Hematopoietic multipotent progenitor cell treated with erythropoietin and hydrocortisone succinate and interleukin-3 and kit ligand, for 4 days (in vitro differentiated cells): ENCODE data around the gene RSPO3.

Source experiments
- DNase-seq: peaks from one replicate; pipeline ENCODE4 v3.0.0-alpha.2; 2015

Gene RSPO3

DNA sequence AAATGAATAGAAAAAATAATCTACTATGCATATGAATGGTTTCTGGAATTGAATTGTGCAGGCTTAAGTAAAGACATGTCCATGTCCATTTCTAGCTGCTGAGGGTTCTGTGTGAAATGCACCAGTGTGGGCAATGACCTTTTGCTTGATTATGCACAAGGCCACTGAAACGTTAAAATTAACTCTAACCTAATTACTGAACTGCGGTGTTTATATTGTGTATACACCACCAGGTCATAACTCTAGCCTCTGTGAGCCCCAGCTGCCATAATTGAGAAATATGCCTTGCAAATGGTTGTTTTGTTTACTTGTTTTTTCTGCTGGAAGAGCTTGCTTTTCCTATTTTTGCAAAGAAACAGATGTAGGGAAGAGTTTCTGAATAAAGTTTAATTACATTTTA, 46.1 kb downstream of the RSPO3 start:
- no peak for DNase-seq

DNA sequence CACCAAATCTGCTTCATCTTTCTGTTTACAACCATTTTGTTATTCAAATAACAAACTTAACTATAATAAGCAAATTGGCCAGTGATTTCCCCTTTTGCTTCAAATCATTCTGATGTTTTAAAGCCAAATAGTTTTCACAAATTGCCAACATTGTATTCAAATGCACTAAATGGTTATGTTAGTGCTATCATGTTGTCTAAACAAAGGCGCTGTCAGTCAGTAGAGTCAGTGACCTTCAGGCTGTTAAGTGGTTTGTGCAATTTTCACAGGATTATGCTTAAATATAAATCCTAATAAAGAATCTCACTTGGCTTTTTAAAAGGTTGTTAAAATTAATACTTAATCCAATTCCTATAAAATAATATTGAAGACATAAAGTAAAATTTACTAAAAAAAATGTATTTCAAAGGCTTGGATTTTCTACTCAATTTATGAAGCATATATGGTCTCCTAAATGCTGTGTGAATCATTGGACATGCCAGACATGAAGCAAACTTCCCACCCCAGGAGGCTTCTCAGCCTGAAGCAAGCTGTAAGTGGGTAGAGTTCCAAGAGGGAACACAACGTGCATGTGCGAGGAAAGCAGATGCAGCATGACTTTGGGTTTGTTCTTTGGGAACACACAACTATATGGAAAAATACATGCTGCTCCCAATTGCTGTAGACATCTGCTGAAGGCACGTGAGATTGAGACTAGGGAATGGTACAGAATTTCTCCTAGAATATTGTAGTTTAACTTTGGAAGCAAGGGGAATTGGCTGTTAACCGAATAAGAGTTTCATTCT, 54.9 kb downstream of the RSPO3 start:
- DNase-seq: no peak

DNA sequence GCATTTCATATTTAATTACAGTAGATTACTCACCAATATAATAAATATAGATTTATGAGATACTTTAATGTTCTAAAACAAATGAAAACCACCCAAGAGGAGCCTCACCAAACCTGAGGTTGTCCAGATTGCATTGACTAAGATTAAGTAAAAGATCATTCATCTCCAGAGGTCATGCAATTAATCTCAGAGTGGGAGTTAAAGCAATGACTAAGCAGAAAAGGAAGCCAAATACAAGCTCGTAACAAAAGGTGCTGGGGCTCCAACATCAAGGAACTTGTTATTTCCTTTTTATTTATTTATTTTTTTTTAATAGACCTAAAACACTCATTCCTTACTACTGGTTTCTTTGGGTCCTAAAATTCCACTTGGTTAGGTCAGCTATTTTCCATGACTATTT, 57.7 kb downstream of the RSPO3 start:
- DNase-seq: no peak

GRCh38 chr6:127177030-127177922, 58.8 kb downstream of the RSPO3 start:
- DNase-seq: no peak

GRCh38 chr6:127177923-127178231, 59.4 kb downstream of the RSPO3 start:
- DNase-seq: no peak

DNA sequence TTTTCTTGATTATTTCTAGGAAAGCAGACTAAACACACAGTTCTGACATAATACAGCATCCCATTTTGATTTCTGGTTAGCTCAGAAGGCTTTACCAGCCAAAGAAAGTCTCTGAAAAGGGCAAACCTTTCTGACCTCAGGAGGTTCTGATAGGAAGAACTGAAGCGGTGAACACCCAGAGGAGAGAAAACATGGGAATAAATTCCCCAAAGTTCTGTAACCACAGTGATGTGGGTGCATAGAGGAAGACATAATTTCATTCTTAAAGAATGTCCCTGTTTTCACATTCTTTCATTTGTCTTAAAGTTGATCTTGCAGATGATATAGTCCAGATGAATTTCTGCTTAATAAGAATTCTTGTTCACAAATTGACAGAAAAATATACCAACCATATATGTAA, 60.3 kb downstream of the RSPO3 start:
- no peak for DNase-seq

- no peak for DNase-seq
Measured at GRCh38 chr6:127180426-127180825, 62.0 kb downstream of the RSPO3 start.

DNA sequence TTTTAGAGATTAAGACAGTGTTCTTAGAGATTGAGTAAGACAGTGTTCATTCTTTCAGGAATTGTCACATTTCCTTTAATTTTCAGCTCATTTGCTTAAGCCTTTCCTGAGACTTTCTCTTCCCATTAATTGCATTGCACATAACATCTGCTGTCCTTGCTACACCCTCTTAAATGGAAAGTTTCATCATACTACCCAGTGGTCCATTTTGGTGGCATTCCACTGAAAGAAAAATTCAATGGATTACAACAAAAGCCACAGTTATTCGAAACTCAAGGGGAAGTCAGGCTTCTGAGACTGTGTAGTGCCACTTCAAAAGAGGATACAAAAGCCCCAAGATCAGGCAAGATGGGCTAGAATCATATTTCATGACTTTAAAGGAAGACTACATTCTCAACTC, 64.0 kb downstream of the RSPO3 start:
- no peak for DNase-seq

DNA sequence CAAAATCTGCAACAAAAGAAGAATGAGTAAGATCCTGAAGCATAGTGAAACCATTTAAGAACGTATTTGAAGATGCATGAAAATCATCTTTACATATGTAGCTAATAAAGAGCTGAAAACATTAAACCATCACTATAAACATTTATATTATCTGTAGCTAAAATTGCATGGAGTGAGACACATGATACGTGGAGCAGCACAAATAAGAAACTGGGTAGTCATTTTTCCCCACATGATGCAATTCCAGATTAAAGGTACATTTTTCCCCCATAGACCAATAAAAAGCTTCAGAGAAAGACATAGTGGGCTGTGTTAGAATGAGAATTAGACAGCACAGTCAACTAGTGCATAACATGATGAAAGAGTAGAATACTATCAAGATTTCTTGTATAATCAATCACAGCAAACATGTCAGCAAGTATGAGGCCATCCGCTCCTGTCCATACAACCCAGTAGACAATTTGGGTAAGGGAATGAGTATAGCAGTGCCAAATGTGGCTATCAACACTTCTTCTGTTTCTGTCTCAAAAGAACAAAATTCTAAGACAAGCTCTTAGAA, 67.0 kb downstream of the RSPO3 start:
- DNase-seq: no peak

GRCh38 chr6:127186889-127187288, 68.4 kb downstream of the RSPO3 start:
- peak; percentile 68 for DNase-seq

- DNase-seq: peak; percentile 3
Measured at GRCh38 chr6:127188744-127189143, 70.3 kb downstream of the RSPO3 start.

DNA sequence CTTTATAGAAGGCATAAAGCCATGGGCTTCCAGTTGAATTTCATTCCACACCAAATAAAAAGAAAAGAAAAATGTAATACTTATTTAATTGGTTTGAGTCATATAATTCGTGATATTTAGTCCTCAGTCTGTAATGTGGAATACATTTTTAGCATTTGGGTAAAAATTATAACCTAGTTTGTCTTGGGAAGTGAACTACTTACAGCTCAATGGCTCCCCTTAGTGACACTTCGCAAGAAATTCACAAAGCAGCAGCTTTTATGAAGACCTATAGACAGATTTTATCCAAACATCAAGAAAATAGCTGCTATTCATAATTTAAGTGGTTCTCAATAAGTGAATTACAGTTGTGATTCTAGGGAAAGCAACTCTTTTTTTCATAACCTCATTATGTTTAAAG, 72.1 kb downstream of the RSPO3 start:
- peak; percentile 65 for DNase-seq

DNA sequence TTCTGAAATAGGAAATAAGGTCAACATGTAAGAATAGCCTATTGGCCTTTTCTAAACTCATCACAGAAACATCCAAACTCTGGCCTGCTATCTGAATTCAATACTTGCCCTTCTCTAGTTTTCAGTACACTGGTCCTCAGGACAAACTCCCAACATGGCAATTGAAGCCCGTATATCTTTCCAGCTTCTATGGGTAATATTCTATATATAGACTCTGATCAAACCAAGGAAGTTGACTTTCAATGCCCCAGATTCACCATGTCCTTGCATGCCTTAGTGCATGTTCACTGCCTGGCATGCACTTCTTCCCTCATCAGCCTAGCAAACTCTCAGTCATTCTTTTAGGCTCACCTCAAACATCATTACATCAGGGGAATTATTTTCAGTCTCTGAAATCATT, 73.2 kb downstream of the RSPO3 start:
- DNase-seq: no peak

GRCh38 chr6:127192911-127193541, 74.6 kb downstream of the RSPO3 start:
- peak; percentile 57 for DNase-seq

- DNase-seq: no peak
Measured at GRCh38 chr6:127195833-127196232, 77.4 kb downstream of the RSPO3 start.

GRCh38 chr6:127198549-127198948, 80.1 kb downstream of the RSPO3 start:
- peak; percentile 7 for DNase-seq

DNA sequence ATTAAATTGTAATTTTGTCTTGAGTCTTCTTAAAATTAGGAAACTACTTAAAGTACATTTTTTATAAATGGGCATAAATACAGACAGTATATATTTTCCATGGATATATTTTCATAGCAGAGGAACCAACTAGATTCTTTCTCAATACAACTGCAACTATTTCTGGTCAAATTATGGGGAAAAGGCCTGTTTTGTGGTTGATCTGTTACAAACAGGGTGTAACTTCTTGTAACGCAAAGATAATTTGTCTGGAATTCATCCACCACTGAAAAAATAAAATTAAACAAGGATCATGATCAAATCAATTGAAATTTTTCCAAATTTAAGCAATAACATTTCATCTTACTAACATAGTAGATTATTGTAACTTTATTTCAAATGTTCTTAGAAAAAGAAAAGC, 81.0 kb downstream of the RSPO3 start:
- no peak for DNase-seq

DNA sequence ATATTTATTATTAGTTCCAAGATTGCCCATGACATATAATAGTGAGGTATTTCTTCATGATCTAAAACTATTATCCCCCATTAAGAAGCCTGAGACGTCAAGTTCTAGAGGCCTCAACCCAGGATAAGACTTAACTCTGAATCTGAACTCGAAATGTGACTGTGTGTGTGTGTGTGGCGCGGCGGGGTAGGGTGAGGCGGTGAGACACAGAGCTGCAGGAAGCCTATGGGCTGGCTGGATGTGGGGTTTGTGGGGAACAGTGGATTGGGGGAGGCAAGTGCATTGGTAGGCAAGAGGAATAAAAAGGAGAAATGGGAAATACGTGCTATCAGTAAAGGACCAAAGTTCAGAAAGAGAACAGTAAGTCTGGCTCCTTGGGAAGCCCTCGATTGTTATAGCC, 81.6 kb downstream of the RSPO3 start:
- DNase-seq: no peak

DNA sequence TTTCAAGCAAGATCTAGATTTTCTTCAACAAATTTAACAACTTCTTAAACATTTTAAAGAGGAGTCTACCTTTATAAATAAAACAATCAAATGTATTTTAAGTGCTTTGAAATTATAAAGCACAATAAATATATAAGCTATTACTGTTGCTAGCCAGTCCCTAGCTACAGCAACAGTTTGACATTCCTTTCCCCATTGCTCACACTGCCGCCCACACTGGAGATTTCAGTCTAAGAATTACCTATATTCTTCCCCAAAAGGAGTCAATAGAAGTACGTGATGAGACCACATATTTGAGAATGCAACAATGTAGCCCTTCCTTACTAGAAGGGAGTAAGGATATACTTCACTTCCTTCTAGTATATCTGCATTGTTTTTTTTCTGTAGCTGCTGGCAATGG, 82.8 kb downstream of the RSPO3 start:
- DNase-seq: no peak

DNA sequence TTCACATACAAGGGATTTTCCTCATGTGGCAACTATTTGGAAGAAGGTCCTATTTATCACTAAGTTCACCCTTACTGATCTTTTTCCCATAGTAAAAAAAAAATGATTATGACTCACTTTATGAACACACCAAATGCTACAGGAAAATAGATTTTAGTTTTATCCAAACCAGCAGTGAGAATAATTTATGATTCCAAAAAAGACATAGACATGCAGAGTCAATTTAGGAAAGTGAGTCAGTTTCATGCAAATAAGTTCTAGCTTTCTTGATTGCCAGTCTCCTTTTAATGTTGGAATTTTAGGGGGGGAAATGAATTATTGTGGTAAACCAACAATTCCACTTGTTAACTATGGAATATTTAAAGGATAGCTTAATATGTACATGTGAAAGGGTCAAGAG, 84.2 kb downstream of the RSPO3 start:
- DNase-seq: no peak

- DNase-seq: no peak
Measured at GRCh38 chr6:127204281-127204680, 85.8 kb downstream of the RSPO3 start.

- DNase-seq: no peak
Measured at GRCh38 chr6:127205036-127205435, 86.6 kb downstream of the RSPO3 start.

GRCh38 chr6:127206531-127207095, 88.1 kb downstream of the RSPO3 start:
- DNase-seq: no peak
